HG03378 (cell line): ENCODE data around the gene DENND5A.
"Not testable (repeated sequence)": the region's sequence is repeated elsewhere in the genome, so short reads cannot be mapped to it uniquely, and the experiment has no call there.

Experiments used
- ATAC-seq: cut with Tn5 transposase; IDR thresholded peaks from one replicate; pipeline ENCODE4 v1.9.1; 2021; ENCODE audit warnings: mild to moderate bottlenecking, moderate library complexity; ENCODE audit not compliant: unreplicated experiment

DENND5A gene

DNA sequence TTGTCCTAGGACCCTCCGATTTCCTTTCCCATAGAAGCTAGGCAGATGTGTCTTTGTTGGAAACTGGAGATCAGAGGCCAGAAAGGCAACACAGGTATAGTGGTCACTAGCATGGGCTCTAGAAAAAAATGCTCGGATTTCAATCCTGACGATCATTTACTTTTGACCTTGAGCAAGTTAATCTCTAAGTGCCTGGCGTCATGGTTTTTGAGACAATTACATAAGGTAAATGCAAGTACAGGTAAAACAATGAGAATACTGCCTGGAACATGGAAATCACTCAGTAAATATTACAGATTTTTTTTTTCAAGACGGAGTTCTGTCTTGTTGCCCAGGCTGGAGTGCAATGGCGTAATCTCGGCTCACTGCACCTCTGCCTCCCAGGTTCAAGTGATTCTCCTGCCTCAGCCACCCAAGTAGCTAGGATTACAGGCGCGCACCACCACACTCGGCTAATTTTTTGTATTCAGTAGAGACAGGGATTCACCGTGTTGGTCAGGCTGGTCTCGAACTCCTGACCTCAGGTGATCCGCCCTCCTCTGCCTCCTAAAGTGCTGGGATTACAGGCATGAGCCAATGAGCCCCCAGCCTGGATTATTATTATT, 1.1 kb upstream of the DENND5A start:
- no peak for ATAC-seq

DNA sequence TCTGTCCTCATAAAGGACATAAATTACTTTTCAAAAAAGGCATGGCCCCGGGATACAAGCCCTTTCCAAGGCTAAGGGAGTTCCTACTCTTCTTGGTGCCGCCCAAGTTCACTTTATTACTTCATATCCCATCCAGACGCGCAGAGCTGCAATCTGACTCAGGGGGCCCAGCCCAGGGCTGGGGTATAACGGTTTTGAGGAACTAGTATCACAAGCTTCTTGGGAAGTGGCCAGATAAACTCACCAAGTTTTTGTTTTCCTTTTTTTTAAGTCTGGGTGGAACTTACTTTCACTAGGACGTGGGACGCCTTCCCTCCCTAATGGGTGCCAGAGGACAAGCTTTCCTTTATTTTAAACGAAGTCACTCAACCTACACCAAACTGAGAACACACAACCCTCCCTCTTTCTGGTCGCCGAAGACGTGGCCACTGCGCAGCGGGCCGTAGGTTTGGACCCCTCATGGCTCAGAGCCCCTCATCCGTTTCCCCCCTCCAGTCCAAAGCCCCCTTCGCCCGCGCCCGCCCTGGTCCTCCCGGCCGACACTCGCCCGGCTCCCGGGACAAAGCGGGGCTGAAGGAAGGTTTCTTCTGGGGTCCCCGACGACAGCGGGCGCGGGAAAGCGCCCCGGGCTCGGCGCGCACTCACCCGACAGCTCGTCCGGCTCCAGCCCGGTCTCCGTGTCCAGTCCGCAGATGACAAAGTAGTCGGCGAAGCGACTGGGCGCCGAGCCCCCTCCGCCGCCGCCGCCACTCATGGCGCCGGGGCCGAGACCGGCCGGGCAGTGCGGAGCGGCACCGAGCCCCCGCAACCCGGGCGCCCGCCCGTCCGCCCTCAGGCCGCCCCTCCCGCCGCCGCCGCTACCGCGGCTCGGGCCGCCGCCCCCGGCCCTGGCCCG, 587 bp downstream of the DENND5A start:
- peak; percentile 18 for ATAC-seq

DNA sequence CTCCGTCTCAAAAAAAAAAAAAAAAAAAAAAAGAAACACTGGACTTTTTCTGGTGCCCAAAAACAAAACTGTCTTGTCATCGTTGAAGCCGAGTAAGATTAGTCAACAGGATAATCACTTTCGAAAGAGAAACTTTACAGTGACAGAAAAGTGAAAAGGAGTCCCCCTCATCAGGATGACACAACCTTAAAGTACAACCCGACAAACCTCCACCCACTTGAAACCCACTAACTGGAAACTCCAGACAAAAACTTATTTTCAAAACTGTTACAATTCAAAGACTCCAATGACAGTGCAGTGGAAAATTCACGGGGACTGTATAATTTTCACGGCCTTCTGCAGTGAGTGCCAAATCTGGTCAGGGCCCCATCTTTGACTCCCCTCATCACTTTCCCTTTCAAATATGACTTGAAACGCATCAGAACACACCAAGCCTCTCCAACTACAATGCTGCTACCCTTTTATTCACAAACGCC, 1.3 kb downstream of the DENND5A start:
- peak; percentile 81 for ATAC-seq

DNA sequence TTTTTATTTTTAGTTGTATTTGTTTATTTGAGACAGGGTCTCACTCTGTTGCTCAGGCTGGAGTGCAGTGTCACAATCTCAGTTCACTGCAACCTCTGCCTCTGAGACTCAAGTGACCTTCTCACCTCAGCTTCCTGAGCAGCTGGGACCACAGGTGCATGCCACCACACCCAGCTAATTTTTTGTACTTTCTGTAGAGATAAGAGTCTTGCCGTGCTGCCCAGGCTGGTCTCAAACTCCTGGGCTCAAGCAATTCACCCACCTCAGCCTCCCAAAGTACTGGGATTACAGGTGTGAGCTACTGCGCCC, 4.4 kb downstream of the DENND5A start:
- not testable (repeated sequence) for ATAC-seq

DNA sequence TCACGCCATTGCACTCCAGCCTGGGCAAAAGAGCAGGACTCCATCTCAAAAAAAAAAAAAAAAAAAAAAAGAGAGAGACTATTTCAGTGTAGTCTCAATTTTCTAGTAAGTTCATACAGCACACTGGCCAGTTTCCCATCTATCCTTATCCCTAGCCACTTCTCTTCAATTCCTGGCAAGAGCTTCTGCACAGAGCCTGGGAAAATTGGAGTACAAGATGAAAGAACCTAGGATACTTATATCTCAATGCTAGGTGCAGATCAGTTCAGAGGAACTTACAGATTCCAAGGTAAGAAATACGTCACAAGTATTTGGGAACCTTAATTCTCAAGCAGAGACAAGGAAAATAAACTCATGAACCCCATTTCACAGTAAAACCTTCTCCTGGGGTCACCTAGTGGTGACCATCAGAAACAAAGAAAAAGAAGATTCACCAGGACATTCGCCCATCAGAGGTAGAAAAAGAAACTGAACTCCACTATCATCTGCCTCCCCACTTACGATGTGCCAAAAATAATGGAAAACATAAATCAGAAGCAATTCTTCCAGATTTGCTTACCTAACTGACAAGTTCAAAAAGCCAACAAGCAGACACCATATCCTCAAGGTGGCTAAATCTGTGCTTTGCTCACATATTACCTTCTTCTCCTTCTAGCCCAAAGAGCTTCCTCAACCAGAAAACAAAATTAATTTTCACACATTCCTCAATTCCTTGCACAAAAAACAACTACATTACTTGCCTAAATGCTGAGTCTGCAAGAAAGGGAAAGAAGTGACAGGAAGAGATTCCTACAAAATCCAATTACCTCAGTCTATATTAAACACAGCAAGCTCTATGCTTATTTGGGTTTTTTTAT, 4.9 kb downstream of the DENND5A start:
- ATAC-seq = no peak

DNA sequence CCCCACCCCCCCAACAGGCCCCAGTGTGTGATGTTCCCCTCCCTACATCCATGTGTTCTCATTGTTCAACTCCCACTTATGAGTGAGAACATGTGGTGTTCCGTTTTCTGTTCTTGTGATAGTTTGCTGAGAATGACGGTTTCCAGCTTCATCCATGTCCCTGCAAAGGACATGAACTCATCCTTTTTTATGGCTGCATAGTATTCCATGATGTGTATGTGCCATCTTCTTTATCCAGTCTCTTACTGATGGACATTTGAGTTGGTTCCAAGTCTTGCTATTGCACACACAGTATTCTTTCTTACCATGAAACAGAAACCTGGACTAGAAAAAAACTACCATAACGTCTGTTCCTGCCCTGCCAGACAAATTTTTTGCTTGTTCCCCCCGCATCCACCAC, 6.9 kb downstream of the DENND5A start:
- not testable (repeated sequence) for ATAC-seq

DNA sequence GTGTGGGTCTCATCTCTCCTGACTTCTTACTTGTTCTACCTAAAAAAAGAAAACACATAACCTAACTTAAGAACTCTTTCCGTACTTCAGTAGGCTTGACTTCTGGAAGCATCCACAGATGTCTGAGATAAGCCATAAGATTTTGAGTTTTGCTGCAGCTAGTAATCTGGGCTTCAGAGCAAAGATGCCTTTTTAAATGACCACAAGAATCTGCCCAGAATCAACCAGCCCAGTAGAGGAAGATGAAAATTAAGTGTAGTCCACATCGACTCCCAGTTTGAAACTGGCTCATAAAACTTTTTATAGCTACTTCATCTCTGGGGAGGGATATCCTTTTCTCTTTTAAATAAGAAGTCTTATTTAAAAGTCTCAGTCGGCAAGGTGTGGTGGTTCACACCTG, 10.7 kb downstream of the DENND5A start:
- ATAC-seq = no peak

DNA sequence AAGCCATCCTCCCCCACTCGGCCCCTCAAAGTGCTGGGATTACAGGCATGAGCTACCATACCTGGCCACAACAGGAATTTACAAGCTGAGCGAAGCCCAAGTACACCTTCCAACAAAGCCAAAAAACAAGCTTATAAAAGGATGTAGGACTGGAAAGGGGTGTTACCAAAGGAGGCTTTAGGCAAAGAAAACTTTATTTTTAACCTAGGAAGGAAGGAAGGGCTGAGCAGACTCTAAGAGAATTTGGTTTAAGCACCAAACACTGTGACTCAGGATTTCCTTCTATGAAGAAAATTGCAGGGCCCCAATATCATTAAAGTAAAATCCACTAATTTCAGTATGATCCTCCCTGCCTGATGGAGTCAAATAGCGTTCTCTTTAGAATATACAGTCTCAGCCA, 12.1 kb downstream of the DENND5A start:
- no peak for ATAC-seq

DNA sequence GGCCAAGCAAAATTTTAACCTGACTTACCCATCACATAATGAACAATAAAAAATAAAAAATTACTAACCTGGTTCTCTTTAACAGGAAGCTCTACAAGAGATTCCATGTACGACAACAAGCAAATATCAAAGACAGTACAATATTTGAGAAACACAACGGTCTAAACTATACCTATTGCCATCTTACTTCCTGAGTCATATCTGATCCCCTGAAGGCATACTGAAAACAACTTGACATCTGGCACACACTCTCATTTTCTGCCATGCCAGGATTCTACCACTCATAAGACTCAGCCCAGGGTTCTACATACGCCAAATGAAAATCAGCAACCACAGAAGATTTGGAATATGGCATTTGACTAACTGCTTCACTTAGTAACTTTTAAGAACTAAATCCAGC, 13.8 kb downstream of the DENND5A start:
- ATAC-seq = no peak

DNA sequence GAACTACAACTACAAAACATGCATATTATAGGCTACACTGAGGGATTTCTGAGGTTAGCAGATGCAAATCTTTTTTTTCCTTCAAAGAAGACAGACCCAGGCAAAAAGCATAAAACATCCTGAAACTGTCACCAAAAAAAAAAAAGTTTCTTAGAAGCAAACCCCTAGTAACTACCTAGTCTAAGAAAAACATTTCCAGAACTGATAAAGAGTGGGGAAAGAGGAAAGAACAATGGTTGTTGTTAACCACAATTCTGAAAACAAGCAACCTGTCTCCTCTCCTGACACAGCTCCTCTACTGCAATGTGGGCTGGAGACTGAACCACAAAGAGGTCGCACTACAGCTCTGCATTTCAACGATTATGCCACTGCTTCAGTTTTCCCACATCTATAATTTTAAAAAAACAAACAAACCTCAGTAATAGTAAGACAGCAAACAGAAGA, 15.0 kb downstream of the DENND5A start:
- ATAC-seq = peak; percentile 79

DNA sequence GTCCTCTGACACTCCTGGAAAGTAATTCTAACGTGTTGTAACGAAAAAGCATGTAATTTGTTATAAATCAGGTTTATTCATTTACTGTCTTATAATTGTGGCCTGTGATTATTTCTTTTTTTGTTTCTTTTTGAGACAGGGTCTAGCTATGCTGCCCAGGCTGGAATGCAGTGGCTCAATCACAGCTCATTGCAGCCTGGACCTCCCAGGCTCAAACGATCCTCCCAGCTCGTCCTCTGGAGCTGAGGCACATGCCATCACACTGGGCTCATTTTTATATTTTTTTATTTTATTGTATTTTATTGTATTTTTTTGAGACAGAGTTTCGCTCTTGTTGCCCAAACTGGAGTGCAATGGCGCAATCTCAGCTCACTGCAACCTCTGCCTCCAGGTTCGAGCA, 15.9 kb downstream of the DENND5A start:
- ATAC-seq = no peak

DNA sequence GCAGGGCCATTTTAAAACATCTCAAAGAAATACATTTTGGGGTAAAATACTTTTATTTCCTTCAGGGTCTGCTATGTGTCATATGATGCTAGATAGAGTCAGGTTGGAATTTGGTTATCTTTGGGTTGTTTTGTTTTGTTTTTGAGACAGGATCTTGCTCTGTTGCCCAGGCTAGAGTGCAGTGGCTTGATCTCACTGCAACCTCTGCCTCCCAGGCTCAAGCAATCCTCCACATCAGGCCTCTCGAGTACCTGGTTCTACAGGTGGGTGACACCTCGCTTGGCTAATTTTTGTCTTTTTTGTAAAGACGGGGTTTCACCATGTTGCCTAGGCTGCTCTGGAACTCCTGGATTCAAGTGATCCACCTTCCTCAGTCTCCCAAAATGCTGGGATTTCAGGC, 17.3 kb downstream of the DENND5A start:
- ATAC-seq = no peak

DNA sequence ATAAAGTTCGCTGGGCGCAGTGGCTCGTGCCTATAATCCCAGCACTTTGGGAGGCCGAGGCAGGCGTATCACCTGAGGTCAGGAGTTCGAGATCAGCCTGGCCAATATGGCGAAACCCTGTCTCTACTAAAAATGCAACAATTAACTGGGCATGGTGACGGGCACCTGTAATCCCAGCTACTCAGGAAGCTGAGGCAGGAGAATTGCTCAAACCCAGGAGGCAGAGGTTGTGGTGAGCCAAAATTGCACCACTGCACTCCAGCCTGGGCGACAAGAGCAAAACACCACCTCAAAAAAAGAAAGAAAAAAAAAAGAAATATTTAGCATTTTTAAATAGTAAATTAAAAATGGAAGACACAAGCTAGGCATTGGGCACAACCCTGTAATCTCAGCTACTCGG, 28.9 kb downstream of the DENND5A start:
- not testable (repeated sequence) for ATAC-seq

DNA sequence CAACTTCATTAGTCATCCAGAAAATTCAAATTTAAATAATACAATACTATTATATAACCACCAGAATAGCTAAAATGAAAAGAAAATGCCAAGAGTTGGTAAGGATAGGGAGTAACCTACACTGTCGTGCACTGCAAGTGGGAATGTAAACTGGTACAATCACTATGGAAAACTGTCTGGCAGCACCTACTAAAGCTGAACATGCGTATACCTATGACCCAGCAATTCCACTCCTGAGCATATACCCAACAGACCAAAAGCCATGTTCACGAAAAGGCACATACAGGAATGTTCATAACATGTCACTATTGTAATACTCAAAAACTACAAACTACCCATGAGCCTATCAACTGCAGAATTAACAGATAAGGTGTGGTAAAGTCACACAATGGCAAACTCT, 32.7 kb downstream of the DENND5A start:
- no peak for ATAC-seq

DNA sequence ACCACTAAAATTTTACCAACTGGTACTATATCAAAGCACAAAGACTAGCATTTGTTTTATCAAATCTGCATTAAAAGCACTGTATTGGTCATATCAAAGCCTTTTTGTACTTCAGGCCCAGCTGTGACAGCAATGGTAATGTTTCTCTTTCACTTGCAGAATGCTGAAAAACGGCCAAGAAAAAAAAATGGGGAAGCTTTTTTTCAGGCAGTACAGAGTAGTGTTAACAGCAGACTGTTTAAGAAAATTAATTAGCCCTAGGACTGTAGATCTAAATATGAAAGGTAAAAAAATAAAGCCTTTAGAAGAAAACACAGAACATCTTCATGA, 33.3 kb downstream of the DENND5A start:
- ATAC-seq = no peak

DNA sequence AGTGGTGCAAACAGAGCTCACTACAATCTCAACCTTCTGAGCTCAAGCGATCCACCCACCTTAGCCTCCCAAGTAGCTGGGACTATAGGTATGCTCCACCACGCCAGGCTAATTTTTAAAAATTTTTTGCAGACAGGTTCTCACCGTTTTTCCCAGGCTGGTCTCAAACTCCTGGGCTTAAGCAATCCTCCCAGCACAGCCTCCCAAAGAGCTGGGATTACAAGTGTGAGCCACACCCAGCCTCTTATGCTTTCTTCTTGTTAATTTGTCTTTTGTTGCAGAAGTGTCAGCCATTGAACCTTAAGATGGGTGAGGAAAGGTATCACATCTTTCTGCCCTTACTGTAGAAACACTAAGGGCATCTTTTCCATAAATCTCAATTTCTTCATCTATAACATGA, 34.9 kb downstream of the DENND5A start:
- no peak for ATAC-seq

DNA sequence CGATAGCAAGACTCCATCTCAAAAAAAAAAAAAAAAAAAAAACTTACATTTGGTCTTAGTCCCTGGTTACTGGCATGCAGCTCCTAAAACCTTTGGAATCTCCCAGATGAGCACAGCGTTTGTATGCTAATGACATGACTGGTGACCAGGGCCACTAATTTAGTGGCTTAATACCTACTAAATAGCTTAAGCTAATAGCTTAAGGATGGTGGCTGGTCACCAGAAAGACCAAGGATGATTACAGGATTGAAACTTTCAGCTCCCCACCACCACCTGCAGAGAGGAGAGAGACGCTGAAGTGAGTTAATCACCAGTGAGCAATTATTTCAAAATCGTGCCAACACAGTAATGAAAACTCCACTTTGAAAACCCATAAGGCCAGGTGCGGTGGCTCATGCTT, 37.1 kb downstream of the DENND5A start:
- no peak for ATAC-seq

DNA sequence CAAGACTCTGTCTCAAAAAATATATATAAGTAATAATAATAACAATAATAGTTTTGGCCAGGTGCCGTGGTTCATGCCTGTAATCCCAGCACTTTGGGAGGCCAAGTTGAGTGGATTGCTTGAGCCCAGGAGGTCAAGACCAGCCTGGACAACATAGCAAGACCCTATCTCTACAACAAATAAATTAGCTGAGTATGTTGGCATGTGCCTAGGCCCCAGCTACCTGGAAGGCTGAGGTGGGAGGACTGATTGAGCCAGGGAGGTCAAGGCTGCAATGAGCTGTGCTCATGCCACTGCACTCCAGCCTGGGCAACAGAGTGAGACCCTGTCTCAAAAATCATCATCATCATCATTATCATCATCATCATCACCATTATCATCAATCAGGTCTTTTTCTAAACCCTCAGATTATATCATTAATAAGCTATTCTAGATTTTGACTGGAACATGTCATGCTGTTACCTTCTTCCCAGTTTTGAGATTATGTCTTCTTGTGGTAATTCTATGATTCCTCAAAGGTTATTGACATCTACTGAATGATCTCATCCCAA, 39.3 kb downstream of the DENND5A start:
- ATAC-seq = no peak

DNA sequence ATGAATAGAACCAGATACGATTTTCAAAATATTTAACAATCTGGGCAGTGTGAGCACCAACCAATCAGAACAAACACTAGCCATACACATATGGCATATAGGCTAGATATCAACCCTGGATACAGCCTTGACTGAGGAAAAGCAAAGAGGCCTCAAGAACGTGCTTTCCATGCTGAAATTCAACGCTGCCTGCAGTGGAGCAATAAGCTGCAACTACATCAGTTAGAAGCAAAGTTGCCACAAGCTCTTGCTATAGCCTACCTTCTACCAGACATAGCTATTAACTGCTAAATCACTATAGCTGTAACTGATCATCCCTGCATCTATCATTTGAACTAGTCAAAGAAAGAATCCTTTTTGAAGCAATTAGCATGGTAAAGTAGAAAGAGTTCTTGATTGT, 42.5 kb downstream of the DENND5A start:
- ATAC-seq = no peak

DNA sequence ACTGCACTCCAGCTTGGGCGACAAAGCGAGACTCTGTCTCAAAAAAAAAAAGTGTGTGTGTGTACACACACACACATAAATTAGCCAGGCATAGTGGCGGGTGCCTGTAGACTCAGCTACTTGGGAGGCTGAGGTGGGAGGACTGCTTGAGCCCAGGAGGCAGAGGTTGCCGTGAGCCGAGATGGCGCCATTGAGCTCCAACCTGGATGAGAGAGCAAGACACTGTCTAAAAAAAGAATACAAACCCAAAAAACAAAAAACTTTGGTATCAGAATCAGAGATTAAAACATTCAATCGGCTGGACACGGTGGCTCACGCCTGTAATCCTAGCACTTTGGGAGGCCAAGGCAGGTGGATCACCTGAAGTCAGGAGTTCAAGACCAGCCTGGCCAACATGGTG, 44.3 kb downstream of the DENND5A start:
- ATAC-seq = not testable (repeated sequence)

DNA sequence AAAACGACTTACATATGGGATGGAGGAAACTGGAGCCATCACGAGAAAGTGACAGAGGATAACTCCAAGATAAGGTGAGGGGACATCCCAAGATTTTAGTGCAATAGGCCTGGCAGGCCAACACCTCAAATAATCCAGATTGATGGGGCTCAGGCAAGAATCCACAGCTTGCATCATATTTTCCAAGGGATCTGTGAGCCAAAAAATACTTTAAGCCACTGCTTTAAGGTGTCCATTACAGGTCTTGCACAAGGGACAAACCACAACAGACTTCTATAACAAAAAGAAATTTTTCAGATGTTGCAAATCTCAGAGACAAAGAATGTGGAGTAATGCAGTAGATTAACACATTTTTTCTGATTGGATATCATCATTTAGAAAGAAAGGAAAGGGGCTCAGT, 45.6 kb downstream of the DENND5A start:
- no peak for ATAC-seq
